Astrocyte (in vitro differentiated cells and primary cell): ENCODE measurements around the gene C3. TPM values are rescaled to one million over a fixed set of nuclear protein-coding genes. Genes with fewer than 3 reads are reported as not detected.

Experiments
- DNase-seq: peaks from one replicate; pipeline ENCODE4 v3.0.0-alpha.2; 2010; ENCODE audit warnings: low read depth
- FAIRE-seq: peaks from 2 replicates; lab custom pipeline; 2011; peaks lifted over from hg19 to GRCh38; lab: Jason Lieb, UNC
- H2AFZ ChIP-seq: 2 replicates; pipeline ENCODE4 v1.6.0; 2012; ENCODE audit warnings: low read depth, low read length, inconsistent platforms
- H3K27ac ChIP-seq: 2 replicates; pipeline ENCODE4 v1.5.1; 2011; ENCODE audit warnings: low read depth, low read length, inconsistent platforms
- H3K27me3 ChIP-seq: 2 replicates; pipeline ENCODE4 v1.6.0; 2011; ENCODE audit warnings: low read length, inconsistent platforms; ENCODE audit not compliant: insufficient read depth
- H3K36me3 ChIP-seq: 2 replicates; pipeline ENCODE4 v1.5.1; 2011; ENCODE audit warnings: low read length, inconsistent platforms; ENCODE audit not compliant: insufficient read depth
- H3K4me1 ChIP-seq: 2 replicates; pipeline ENCODE4 v1.5.1; 2011; ENCODE audit warnings: low read length, inconsistent platforms; ENCODE audit not compliant: insufficient read depth
- H3K4me2 ChIP-seq: 2 replicates; pipeline ENCODE4 v1.6.0; 2012; ENCODE audit warnings: low read length, inconsistent platforms
- H3K4me3 ChIP-seq: 2 replicates; pipeline ENCODE4 v1.5.1; 2011; ENCODE audit warnings: low read depth, mild to moderate bottlenecking, low read length, inconsistent platforms; ENCODE audit not compliant: insufficient read depth
- H3K79me2 ChIP-seq: 2 replicates; pipeline ENCODE4 v1.6.0; 2012; ENCODE audit warnings: mild to moderate bottlenecking, low read length, inconsistent platforms; ENCODE audit not compliant: insufficient read depth
- H3K9ac ChIP-seq: 2 replicates; pipeline ENCODE4 v1.6.0; 2012; ENCODE audit warnings: mild to moderate bottlenecking, low read length, inconsistent platforms
- H3K9me3 ChIP-seq: 2 replicates; pipeline ENCODE4 v1.5.1; 2012; ENCODE audit warnings: low read depth, mild to moderate bottlenecking, low read length, inconsistent platforms; ENCODE audit not compliant: insufficient read depth
- H4K20me1 ChIP-seq: 2 replicates; pipeline ENCODE4 v1.6.0; 2012; ENCODE audit warnings: low read length, inconsistent platforms; ENCODE audit not compliant: insufficient read depth
- H3K27ac Mint-ChIP-seq: one replicate; pipeline ENCODE4 v1.8.0; 2021; ENCODE audit warnings: mild to moderate bottlenecking, mixed read lengths; ENCODE audit not compliant: unreplicated experiment
- H3K27me3 Mint-ChIP-seq: one replicate; pipeline ENCODE4 v1.8.0; 2021; ENCODE audit warnings: low read depth, mixed read lengths; ENCODE audit not compliant: unreplicated experiment
- H3K36me3 Mint-ChIP-seq: one replicate; pipeline ENCODE4 v1.8.0; 2021; ENCODE audit warnings: low read depth, mixed read lengths; ENCODE audit not compliant: unreplicated experiment
- H3K4me1 Mint-ChIP-seq: one replicate; pipeline ENCODE4 v1.8.0; 2021; ENCODE audit warnings: low read depth, mixed read lengths; ENCODE audit not compliant: unreplicated experiment
- H3K4me3 Mint-ChIP-seq: one replicate; pipeline ENCODE4 v1.8.0; 2021; ENCODE audit warnings: mild to moderate bottlenecking, moderate library complexity, mixed read lengths; ENCODE audit not compliant: unreplicated experiment
- H3K9me3 Mint-ChIP-seq: one replicate; pipeline ENCODE4 v1.8.0; 2021; ENCODE audit warnings: mild to moderate bottlenecking, mixed read lengths; ENCODE audit not compliant: unreplicated experiment
- EZH2 ChIP-seq: IDR thresholded peaks from 2 replicates; pipeline ENCODE4 v1.6.1; 2012; ENCODE audit warnings: mild to moderate bottlenecking, low read length, inconsistent platforms; ENCODE audit not compliant: insufficient read depth
- total RNA-seq: library from RNA; stranded (reverse); gene quantifications from 2 replicates; pipeline ENCODE4 v1.2.1, GENCODE V29; 2021
- TF ChIP-seq, protein P1 (sequence below): IDR thresholded peaks from 2 replicates; pipeline ENCODE4 v1.5.1; 2011; ENCODE audit warnings: low read depth, mild to moderate bottlenecking, inconsistent platforms, low read length, moderate library complexity; ENCODE audit not compliant: insufficient read depth

Gene C3
- total RNA-seq, 1 donor from 2014 or later, result 2.4 TPM

DNA sequence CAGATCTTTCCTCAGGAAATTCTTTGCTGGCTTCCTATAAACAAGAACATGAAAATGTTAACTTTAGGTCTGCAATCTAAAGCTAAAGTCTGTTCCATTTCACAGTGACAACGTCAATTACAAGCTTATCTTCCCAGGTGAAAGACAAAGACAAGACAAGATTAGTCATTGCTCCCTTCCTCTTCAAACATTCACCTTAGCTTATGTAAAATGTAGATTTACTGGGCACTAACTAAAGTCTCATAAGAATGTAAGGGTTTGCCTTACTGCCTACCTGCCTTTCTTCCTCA lies 67.7 kb downstream of the C3 start:
- FAIRE-seq, result no peak
- Mint-ChIP-seq H3K36me3 (no peaks in the 10 kb centered on the region), H3K27me3 (peaks cover 2% of the 10 kb centered on the region), H3K9me3 (peaks cover 10% of the 10 kb centered on the region), H3K4me1 (no peaks in the 10 kb centered on the region), H3K27ac (no peak overlapping the region), H3K4me3 (no peak overlapping the region)
- no peaks in the 10 kb centered on the region for H3K4me1 ChIP-seq
- H3K36me3 ChIP-seq, result no peaks in the 10 kb centered on the region
- H4K20me1 ChIP-seq, result no peaks in the 10 kb centered on the region
- TF ChIP-seq, protein P1, sequence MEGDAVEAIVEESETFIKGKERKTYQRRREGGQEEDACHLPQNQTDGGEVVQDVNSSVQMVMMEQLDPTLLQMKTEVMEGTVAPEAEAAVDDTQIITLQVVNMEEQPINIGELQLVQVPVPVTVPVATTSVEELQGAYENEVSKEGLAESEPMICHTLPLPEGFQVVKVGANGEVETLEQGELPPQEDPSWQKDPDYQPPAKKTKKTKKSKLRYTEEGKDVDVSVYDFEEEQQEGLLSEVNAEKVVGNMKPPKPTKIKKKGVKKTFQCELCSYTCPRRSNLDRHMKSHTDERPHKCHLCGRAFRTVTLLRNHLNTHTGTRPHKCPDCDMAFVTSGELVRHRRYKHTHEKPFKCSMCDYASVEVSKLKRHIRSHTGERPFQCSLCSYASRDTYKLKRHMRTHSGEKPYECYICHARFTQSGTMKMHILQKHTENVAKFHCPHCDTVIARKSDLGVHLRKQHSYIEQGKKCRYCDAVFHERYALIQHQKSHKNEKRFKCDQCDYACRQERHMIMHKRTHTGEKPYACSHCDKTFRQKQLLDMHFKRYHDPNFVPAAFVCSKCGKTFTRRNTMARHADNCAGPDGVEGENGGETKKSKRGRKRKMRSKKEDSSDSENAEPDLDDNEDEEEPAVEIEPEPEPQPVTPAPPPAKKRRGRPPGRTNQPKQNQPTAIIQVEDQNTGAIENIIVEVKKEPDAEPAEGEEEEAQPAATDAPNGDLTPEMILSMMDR, result no peak
- no peak for TF ChIP-seq EZH2
- no peak overlapping the region for H3K9ac ChIP-seq
- no peaks in the 10 kb centered on the region for H3K27me3 ChIP-seq
- no peaks in the 10 kb centered on the region for H3K79me2 ChIP-seq
- DNase-seq, result no peak
- H3K27ac ChIP-seq, result no peak overlapping the region
- no peaks in the 10 kb centered on the region for H3K9me3 ChIP-seq
- H3K4me3 ChIP-seq, result no peak overlapping the region
- no peak overlapping the region for H3K4me2 ChIP-seq
- H2AFZ ChIP-seq, result no peak overlapping the region

DNA sequence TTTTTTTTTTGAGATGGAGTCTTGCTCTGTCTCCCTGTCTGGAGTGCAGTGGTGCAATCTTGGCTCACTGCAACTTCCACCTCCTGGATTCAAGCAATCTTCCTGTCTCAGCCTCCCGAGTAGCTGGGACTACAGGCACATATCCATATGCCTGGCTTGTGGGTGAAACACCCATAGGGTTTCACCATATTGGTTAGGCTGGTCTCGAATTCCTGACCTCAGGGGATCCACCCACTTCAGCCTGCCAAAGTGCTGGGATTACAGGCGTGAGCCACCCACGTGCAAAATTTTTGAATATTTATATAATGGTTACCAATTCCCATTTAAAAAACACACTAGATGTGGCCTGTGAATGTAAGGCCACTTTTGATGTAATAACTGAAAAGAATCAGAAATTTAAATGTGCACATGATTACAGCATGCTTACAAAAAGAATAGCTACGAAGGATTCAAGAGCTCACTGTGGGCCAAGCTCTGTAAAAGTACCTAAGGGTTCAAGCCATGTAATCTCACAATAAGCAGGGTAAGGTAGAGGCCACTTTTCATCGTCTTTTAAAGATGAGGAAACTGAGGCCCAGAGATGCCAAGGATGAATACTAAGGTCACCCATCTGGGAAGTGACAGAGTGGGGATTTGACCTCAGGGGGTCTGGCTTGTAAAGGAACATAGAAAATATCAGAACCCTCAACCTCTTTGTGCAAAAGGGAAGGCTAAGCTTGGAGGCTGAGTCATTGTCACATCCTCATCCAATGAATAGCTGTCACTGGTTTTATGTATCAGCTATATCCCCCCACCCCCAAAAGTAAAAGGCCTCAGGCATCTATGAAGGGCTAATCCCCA lies 68.3 kb downstream of the C3 start:
- H2AFZ ChIP-seq, result no peak overlapping the region
- no peak overlapping the region for H3K27ac ChIP-seq
- DNase-seq (no peak), FAIRE-seq (no peak)
- no peaks in the 10 kb centered on the region for H3K36me3 Mint-ChIP-seq
- peaks cover 8% of the 10 kb centered on the region for H3K9me3 Mint-ChIP-seq
- no peak overlapping the region for H3K4me3 Mint-ChIP-seq
- no peak for TF ChIP-seq EZH2
- TF ChIP-seq, protein P1, result no peak
- no peaks in the 10 kb centered on the region for H3K27me3 ChIP-seq
- peaks cover 2% of the 10 kb centered on the region for H3K27me3 Mint-ChIP-seq
- H4K20me1 ChIP-seq, result no peaks in the 10 kb centered on the region
- H3K79me2 ChIP-seq, result no peaks in the 10 kb centered on the region
- H3K4me2 ChIP-seq, result no peak overlapping the region
- no peaks in the 10 kb centered on the region for H3K4me1 ChIP-seq
- no peak overlapping the region for H3K9ac ChIP-seq
- peaks cover 3% of the 10 kb centered on the region for H3K9me3 ChIP-seq
- no peaks in the 10 kb centered on the region for H3K4me1 Mint-ChIP-seq
- H3K27ac Mint-ChIP-seq, result no peak overlapping the region
- H3K36me3 ChIP-seq, result no peaks in the 10 kb centered on the region
- H3K4me3 ChIP-seq, result no peak overlapping the region

DNA sequence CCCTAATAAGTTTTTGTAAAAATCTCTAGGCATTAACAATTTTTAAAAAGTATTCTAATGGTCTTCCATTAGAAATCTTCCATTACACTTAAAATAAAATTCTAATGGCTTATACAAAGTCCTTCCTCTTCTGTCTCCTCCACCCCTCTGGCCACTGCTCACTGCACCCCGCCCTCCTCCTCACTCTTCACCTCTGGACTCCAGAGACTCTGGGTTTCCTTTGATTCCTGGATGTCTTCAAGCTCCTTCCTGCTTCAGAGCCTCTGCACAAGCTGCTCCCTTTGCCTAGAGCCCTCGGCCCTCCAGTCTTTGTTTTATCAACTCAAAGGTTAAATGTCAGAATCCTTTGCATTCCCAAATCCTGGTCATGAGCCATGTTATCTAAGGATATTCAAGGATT lies 71.3 kb downstream of the C3 start:
- no peak for DNase-seq
- Mint-ChIP-seq H3K36me3 (no peaks in the 10 kb centered on the region), H3K4me1 (no peaks in the 10 kb centered on the region), H3K9me3 (peaks cover 6% of the 10 kb centered on the region), H3K4me3 (no peak overlapping the region), H3K27ac (no peak overlapping the region), H3K27me3 (peaks cover under 1% of the 10 kb centered on the region)
- Histone ChIP-seq H3K27ac (no peak overlapping the region), H2AFZ (no peak overlapping the region), H3K9me3 (peaks cover 5% of the 10 kb centered on the region), H3K4me3 (no peak overlapping the region), H3K79me2 (no peaks in the 10 kb centered on the region), H3K9ac (no peak overlapping the region), H4K20me1 (no peaks in the 10 kb centered on the region), H3K36me3 (no peaks in the 10 kb centered on the region), H3K4me1 (no peaks in the 10 kb centered on the region), H3K27me3 (no peaks in the 10 kb centered on the region), H3K4me2 (no peak overlapping the region)
- TF ChIP-seq, protein P1, result no peak
- TF ChIP-seq EZH2, result no peak
- no peak for FAIRE-seq
